ENCODE data around the gene SCT.

- TF ChIP-seq BCL11B (tag by site-specific recombination; IDR thresholded peaks at IDR 0.05; ENCODE audit: low read depth) (no peak), CTCF (tag by site-specific recombination; IDR thresholded peaks at IDR 0.05) (no peak), ZFP69B (tag by site-specific recombination; IDR thresholded peaks at IDR 0.05) (no peak), ZNF626 (tag by site-specific recombination; IDR thresholded peaks at IDR 0.05) (no peak), ZBTB21 (tag by site-specific recombination; IDR thresholded peaks at IDR 0.05) (no peak), ZNF2 (tag by site-specific recombination; IDR thresholded peaks at IDR 0.05) (no peak), ZNF132 (tag by site-specific recombination; IDR thresholded peaks at IDR 0.05; ENCODE audit: borderline replicate concordance) (no peak), ZNF664 (tag by site-specific recombination; IDR thresholded peaks at IDR 0.05) (no peak), ZNF341 (tag by site-specific recombination; IDR thresholded peaks at IDR 0.05; ENCODE audit: low read depth) (no peak), ZNF350 (tag by site-specific recombination; IDR thresholded peaks at IDR 0.05) (no peak), ZBTB26 (tag by site-specific recombination; optimal IDR thresholded peaks at IDR 0.05) (no peak)
Observed at GRCh38 chr11:653837-654236, 26.9 kb upstream of the SCT start.
